T-helper 22 cell (primary cell): Measurements from ENCODE around the gene DGKG.

ENCODE experiments used
- DNase-seq: peaks from one replicate; pipeline ENCODE4 v3.0.0-alpha.2; 2020; ENCODE audit warnings: low read depth

Gene DGKG

DNA sequence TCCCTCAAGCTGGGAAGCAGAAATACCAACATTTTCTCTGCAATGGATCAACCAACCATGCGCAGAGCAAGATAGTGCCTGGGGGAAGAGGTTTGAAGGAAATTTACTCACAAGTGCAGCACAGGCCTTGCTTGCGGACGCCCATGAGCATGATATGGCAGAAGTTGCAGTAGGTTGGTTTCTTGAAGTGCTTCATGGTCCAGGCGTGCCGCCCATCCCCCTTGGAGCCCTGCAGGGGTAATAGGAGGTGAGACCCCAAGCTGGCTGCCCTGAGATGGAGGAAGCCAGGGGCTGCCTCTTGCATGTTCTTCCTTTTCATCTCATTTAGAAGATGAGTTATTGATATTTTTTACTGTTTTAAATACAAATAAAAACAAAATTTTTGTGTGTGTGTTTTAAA lies 86.6 kb downstream of the DGKG start:
- DNase-seq = no peak

DNA sequence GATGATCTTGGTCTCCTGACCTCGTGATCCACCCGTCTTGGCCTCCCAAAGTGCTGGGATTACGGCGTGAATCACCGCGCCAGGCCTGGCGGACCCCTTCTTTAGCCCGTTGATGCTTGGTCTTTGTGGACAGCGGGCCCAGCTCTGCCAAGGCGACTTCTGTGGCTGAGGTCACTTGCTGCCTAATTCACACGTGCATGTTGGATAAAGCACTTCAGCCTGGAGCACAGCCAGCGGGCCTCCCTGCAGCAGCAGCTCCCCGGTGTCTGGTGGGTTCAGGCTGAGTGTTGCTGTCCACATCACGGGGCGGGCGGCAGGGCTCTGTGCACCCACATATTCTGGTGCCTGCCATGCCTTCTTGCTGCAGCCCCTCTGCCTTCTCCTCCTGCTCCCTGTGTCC lies 88.4 kb downstream of the DGKG start:
- no peak for DNase-seq

DNA sequence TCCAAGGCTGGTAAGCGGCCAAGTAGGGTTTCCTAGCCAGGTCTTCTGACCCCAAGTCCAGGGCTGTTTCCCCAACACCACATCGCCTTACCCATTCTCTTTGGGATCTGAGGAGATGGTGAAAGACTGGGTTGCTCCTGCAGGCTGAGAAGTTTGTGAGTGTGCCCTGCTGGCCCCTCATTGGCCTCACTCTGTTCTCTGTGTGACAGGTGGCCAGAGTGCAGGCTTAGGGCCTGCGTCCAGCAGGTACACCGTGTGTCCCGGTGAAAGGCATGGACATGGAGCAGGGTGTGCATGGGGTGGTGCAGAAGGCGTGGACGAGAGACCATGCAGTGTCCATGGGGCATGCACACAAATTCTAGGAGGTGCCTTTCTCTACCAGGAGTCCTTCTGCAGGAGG lies 91.3 kb downstream of the DGKG start:
- DNase-seq = no peak

DNA sequence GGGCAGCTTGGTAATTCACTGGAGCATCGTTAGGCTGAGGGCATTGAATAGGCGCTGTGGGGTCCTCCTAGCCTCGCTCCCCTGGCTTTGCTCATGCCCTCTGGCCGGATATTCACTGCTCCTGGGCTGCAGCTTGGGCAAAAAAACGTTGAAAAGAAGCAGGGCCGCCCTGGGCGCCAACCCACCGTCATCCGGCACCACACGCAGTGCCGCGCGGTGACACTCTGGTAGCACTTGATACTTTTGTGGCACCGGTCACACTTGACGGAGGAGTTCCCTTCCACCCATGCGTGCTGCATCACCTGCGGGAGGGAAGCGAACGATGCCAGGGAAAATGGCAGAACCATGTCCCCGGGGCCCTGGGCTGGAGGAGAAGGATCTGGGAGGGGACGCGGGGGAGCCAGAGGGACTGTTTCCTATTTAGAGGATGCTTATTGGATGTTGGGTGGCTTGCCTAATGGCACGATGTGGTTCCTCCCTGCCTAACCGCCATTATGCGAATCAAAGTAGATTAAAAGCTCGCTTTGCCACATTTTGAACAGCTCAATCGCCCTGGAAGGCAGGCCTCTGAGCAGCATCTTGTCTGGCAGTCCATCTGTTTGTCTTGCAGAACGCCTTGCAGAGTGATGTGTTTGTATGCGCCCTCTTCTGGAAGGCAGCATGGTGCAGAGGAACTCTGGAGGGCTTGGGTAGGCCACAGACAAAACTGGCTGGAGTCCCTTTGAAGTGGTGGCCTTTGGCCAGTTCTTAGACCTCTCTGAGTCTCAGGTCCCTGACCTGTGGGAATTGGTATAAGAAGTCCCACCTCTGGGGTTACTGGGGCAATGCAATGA lies 93.2 kb downstream of the DGKG start:
- DNase-seq = no peak

DNA sequence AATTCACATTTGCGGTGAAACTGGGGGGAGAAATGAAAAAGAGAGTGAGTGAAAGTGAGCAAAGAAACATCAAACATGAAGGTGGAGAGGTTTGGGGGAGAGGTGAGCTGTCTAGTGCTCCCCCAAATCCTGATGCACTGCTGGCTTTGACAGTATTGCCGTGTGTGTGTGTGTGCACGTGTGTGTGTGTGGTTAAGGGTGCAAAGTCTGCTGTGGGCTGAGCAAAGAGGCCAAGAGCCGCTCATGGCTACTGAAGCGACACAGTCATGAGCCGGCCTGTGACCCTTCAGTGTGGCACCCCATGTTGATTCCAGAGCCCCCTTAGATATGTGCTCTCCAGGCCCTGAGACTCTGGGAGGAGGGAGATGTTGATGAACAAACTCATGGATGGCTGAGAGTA lies 94.3 kb downstream of the DGKG start:
- DNase-seq = no peak

DNA sequence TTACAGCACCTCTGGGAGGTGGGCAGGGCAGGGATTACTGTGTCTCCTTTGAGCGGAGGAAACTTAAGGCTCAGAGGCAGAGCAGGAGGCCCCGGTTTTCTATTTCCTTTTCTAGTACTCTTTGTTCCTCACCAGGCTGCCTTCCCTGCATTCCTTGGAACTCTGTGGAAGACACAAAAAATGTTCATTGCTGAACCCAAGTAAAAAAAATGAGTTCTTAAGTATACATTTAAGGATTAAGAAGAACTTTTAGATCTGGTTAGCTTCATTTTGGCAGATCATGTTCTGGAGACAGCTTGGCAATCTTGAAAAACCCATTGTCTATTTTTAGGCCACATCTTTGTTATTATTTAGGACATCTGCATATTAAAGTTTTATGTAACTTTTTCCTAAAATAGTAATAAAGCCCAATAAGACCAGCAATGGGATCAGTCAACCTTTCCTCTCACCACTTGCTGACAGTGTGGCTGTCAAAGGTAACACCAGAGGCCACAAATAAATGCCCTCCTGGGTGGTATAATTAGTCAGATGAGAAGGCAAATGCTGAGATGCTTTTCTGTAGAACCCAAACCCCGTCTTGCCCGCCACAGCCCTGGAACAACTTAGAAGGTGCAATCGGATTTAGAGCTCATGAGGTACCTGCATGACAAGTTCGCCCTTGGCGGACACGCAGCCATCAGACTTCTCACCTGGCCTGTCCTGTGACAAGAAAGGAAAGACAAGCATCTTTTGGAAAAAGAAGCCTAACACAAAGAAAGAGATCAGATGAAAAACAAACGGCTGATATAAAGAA lies 97.2 kb downstream of the DGKG start:
- no peak for DNase-seq

DNA sequence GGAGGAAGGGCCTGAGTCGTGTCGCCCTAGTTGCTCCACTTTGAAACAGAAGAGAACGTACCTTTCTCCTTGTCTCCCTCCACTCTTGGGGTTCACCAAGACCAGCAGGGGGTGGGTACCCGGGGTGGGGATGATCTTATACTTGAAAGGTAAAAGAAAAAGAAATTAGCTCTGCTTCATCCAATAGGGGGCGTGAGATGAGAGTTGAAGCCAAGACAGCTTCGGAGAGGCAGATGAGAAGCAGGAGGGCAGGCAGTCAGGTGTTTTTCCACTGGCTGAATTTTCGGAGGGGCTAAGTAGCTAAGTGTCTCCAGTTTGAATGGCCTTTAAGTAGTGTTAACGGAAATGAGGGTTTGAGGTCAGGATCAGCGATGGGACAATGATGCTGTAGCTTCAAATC lies 100.4 kb downstream of the DGKG start:
- DNase-seq = no peak

DNA sequence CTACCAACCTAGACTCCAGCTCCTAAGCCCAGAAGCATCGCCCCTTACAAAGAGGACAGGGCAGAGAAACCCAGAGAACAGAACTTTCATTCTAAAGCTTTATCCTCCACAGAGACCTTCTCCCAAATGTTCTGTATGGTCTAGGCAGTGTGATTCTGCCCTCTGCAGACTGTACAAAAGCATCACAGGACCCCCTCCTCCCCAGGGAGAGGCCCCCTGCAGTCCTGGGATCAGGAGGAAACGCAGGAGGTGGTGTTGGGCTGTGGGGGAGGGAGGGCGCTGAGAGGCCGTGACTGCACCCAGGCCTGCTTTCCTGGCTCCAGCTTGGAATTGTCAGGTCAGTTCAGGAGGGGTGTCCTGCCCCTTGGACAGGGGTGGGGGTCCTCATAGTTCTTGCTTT lies 101.3 kb downstream of the DGKG start:
- DNase-seq = no peak

DNA sequence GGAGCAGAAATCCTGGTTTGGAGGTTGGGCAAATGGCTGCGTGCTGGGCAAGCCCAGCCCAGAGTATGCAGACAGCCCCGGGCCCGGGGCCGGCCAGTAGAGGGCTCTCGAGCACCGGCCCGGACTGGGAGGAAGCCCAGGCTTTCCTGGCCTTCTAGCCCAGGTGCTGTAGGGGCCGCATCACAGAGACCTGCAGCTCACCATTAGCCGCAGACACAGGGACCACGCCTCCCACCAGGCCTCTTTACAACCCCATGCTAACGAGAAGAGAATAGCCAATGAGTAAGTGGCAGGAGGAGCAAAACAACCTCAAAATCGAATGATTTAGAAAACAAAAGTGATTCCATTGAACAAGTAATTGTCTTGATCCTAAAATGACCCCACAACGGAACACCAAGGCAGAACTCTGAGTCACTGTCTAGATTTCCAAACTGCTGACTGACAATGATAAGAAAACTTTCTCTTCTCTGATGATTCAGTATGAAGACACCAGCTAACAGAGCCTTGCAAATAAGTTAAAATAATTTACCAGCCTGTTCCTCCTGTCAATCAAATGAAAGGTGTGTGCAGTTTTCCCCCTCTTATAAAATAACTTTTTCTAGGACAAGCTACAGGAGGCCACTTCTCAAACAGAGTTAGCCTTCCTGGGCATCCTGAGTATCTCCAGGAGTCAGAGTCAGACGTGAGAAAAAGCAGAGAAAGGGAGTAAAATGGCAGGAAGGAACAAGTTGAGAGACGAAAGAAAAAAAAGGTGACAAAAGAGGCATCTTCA lies 102.2 kb downstream of the DGKG start:
- DNase-seq = peak; percentile 35

DNA sequence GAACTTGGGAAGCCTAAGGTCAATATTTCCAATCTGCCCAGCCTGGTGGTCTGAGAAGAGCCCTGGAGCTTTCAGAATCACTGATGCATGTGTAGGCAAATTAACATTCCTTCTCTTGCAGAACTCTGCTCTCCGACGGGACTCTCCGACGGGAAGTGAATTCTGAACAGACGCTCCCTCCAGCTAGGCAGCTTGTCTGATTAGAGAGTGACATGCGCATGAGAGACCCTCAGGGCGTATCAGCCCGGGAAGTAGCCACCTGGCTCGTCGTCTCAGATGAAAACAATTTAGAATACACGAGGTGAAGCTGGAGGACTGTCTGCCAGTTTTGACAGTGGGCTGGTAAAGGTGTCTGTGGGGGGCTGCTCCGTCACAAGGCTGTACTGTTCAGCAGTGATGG lies 103.1 kb downstream of the DGKG start:
- DNase-seq = no peak

DNA sequence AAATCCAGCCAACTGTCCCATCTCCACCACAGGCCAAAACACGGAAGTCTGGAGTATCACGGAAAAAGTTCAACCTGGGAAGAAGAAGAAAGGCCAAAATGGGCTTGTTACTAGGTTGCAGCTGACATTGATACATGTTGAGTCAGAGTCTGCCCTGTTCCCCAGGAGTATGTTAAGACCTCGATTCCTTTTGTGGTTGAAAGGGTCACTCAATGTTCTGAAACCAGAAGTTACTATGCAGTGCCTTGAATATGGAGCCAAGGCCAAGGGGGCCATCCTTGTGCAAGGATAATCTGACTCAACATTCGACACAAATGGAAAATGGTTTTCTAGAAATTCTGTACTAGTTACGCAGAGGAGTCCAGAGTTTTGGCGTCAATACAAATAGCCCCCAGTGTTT lies 104.2 kb downstream of the DGKG start:
- no peak for DNase-seq

DNA sequence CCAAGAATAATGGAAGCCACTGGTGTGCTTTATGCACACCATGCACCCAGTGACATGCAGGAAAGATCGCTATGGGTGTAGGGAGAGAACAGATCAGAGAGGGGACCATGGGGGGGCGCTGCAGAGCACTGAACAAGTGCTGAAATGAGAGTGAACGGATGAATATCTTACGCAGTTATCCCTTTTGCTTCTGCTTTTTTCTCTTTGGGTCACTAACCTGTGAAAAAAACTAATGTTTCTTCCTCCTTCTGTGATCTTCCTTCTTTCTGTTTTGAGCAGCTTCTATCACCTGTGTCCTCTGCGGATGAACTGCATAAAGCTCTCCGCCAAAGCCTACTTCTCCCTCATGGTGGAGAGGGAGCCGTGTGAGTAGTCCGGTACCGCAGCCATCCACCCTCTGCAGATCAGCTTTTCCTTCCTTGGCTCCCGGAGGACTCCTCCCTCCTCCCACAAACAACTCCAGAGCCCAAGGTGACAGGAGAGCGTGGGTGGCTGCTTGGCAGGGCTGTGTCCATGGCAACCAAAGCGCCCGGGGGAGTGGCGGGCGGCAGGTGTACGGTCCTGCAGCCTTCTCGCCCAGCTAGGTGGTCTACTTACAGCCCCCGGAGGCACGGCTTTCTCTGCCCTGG lies 106.2 kb downstream of the DGKG start:
- DNase-seq = no peak

DNA sequence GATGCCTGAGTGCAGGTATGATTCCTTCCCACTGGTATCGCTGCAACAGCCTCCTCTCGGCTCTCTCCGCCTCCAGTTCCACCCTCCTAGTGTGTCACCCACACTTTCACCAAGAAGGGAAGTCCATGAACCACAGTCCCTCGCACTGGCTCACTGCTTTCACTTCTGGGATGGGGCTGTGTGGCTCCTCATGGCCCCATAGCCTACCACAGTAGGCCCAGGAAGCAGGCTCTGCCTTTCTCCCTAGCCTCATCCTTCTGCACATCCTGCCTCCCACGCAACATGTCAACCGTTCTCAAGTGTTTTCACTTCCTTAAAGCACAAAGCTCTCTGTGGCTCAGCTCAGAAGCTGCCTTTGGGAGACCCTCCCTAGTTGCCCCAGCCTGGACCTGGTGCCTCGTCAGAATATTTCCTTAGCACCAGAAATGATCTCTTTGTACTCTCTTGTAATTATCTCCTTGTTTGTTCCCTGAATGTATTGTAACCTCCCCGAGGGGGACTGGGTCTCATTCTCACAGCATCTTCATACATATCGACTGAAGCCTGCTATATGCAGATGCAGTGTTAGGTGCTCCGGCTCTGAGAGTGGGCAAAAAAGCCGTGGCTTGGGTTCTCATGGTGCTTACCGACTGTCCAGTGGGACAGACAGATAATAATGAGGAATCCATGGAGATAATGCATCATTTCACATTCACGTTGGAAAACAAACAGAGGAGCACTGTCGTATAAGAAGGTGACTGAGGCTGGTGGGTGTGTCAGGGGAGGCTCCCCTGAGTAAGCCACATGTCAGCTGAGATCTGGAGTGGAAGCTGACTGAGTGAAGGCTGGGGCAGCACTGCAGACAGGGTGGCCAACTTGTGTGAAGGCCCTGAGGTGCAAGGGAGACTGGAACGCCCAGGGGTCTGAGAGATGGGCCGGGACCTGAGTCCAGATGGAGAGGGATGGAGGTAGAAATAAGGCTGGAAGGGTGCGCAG lies 107.1 kb downstream of the DGKG start:
- DNase-seq = no peak

DNA sequence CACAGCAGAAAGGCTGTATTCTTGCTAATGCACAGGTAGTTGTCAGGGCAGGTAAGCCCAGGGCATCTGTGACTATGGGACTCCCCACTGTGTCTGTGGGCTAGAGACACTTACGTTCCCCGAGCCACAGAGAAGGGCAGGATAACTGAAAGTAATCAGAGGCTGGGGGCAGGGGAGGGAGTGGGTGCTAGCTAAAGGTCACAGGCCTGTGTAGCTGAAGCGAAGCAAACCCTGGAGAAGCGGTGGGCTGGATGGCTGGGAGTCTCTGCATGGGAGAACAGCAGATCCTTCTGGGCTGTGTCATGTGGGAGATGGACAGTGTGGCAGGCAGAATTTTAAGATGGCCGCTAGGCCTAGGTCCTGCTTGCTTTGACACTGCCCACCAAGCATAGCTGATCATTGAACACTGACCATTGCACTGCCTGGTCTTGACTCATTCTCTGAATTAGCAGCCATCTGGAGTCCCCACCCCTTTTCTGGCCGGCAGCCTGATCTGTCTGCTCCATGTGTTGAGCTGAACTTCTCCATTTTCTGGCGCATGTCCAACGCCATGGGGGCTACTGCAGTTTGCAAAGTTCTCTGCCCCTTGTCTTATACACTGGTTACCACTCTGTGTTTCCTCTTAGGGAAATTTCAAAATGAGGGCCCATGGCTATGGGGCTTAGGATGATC lies 110.0 kb downstream of the DGKG start:
- DNase-seq = no peak

DNA sequence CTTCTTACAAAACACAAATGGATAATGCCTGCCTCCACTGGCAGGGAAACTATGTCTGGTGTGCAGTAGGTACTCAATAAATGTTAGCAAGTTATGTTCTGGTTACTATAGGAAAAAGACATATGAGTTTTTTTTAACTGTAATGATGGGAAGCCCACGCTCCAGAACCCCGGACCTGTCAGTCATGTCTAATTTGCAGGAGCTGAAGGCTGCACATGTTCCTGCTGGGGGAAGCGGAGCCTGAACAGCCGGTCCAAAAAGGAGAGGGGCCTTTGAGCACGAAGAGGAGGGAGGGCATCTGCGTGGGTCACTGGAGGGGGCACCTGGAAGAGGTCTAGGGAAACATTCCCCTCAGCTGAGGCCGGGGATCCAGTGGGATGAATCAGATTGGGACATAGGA lies 113.2 kb downstream of the DGKG start:
- no peak for DNase-seq

DNA sequence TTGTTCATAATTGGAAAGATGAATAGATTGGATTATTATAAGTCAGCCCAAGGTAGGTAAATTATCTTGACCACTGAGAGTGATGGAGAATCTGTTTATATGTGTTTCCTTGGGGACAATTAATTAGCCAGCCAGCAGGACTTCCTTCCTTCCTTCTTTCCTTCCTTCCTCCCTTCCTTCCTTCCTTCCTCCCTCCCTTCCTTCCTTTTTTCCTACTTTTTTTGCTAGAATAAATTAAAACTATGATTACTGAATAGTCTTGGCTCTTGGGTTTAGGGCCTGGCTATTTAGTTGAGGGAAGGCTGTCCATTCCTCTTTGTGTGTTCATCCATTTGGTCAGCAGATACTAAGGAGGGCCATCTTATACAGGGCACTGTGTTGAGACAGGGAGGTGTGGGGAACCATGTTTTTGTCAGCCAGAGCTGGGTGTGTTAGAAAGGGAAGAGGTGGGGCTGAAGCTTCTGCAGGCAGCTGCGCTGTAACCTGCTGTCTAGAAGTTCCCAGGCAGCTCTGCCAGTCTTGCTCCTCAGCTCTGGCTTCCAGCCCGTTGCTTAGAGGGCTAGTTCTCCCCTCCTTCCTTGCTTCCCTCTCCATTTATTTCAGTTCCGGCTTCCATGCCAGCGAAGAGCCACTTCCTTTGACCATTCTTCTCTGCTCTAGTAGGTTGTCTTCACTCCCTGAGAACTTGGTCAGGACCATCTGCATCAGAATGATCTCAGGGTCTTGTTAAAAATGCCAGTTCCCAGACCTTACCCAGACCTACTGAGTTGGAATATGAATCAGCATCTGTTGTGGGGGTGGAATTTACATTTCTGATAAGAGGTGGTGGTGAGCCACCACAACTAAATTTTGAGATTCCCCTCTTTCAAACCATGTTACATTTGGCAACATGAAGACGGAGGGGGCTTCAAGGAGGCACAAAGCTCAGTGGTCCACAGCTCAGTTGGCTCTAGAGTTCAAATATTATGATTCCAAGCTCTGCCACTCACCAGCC lies 113.9 kb downstream of the DGKG start:
- no peak for DNase-seq

DNA sequence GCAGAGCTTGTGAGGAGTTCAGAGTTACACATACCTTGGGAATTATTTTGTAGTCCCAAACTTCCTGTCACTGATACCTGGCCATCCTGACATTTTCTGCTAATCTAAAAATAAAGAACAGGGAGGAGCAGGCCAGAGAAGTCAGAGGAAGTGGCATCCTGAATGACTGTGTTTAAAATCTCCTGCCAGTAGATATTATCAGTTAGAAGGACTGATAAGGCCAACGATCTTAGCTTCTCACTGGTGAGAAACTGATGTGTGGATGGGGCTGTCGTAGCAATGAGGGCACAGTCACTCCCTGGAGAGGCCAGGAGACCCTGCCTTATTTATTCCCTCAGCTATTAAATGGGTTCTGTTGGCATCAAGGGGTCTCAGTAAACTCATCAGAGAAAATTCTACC lies 115.1 kb downstream of the DGKG start:
- DNase-seq = no peak

DNA sequence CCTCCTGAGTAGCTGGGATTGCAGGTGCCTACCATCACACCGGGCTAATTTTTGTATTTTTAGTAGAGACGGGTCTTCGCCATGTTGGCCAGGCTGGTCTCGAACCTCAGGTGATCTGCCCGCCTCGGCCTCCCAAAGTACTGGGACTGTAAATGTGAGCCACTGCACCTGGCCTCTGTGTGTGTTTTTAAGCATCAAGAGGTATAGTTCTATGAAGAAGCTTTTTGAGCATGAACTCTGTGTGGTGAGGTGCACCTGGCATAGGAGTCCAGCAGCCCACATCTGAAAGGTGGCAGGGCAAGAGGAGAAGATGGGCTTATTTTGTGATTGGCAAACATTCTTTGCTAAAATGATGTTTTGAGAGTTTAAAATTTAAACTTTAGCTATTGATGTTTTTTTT lies 118.0 kb downstream of the DGKG start:
- no peak for DNase-seq
